Hematopoietic multipotent progenitor cell treated with erythropoietin and hydrocortisone succinate and interleukin-3 and kit ligand, for 4 days (in vitro differentiated cells): ENCODE measurements around the gene SALL3.

Source experiments
- DNase-seq: peaks from one replicate; pipeline ENCODE4 v3.0.0-alpha.2; 2015

Gene SALL3

GRCh38 chr18:79008356-79008940 is 28.8 kb downstream of the SALL3 start:
- DNase-seq, result no peak

GRCh38 chr18:79010802-79011201 is 31.2 kb downstream of the SALL3 start:
- no peak for DNase-seq

- no peak for DNase-seq
Observed at GRCh38 chr18:79011300-79011870, 31.8 kb downstream of the SALL3 start.

GRCh38 chr18:79013869-79014268 is 34.3 kb downstream of the SALL3 start:
- DNase-seq, result no peak

- no peak for DNase-seq
Observed at GRCh38 chr18:79018911-79019310, 39.3 kb downstream of the SALL3 start.

GRCh38 chr18:79019881-79020280 is 40.3 kb downstream of the SALL3 start:
- DNase-seq, result no peak

GRCh38 chr18:79022603-79023002 is 43.0 kb downstream of the SALL3 start:
- no peak for DNase-seq

- DNase-seq, result no peak
Observed at GRCh38 chr18:79026491-79026890, 46.9 kb downstream of the SALL3 start.

- no peak for DNase-seq
Observed at GRCh38 chr18:79030680-79031079, 51.1 kb downstream of the SALL3 start.

GRCh38 chr18:79042276-79042675 is 62.7 kb downstream of the SALL3 start:
- no peak for DNase-seq

GRCh38 chr18:79043288-79043687 is 63.7 kb downstream of the SALL3 start:
- DNase-seq, result no peak

GRCh38 chr18:79046522-79046921 is 66.9 kb downstream of the SALL3 start:
- no peak for DNase-seq

- DNase-seq, result no peak
Observed at GRCh38 chr18:79047556-79048244, 68.1 kb downstream of the SALL3 start.

- no peak for DNase-seq
Observed at GRCh38 chr18:79048245-79048632, 68.6 kb downstream of the SALL3 start.

GRCh38 chr18:79049506-79049905 is 69.9 kb downstream of the SALL3 start:
- no peak for DNase-seq
